HepG2 (cell line): ENCODE measurements around the gene GNA14. TPM values are rescaled to one million over a fixed set of nuclear protein-coding genes. Genes with fewer than 3 reads are reported as not detected.

ENCODE experiments used
- ATF4 ChIP-seq, 2 experiments: fragments of 450-650 bp in 1 of 2; sonication (generic) in 1 of 2; formaldehyde crosslinking; IDR thresholded peaks; 2 replicates each; pipeline versions ENCODE4 v1.5.0 to v1.8.0; 2020 to 2022; ENCODE audit warnings: mild to moderate bottlenecking in 1 of 2, missing genetic modification reagents in 1 of 2
- BRCA1 ChIP-seq: sonication (generic); formaldehyde crosslinking; IDR thresholded peaks from 2 replicates; pipeline ENCODE4 v1.4.0; 2020; ENCODE audit warnings: missing genetic modification reagents
- DPF2 ChIP-seq: sonication (generic); formaldehyde crosslinking; IDR thresholded peaks from 2 replicates; pipeline ENCODE4 v1.4.0; 2020; ENCODE audit warnings: mild to moderate bottlenecking, low read depth, missing genetic modification reagents, borderline replicate concordance
- FOXK1 ChIP-seq: sonication (generic); formaldehyde crosslinking; IDR thresholded peaks from 2 replicates; pipeline ENCODE4 v1.4.0; 2020; ENCODE audit warnings: low read depth, missing genetic modification reagents, borderline replicate concordance
- HMG20A ChIP-seq: IDR thresholded peaks from 2 replicates; pipeline ENCODE4 v1.6.1; 2016; ENCODE audit warnings: borderline replicate concordance
- HNF4A ChIP-seq: sonication (generic); formaldehyde crosslinking; IDR thresholded peaks from 2 replicates; pipeline ENCODE4 v1.4.0; 2020; ENCODE audit warnings: missing genetic modification reagents
- SIX1 ChIP-seq: sonication (generic); formaldehyde crosslinking; IDR thresholded peaks from 2 replicates; pipeline ENCODE4 v1.4.0; 2020; ENCODE audit warnings: missing genetic modification reagents, borderline replicate concordance
- SMARCC2 ChIP-seq: fragments of 450-650 bp; IDR thresholded peaks from 2 replicates; pipeline ENCODE4 v1.6.1; 2017; ENCODE audit warnings: antibody characterized with exemption, mild to moderate bottlenecking
- THAP7 ChIP-seq: sonication (generic); formaldehyde crosslinking; IDR thresholded peaks from 2 replicates; pipeline ENCODE4 v1.8.1; 2023; ENCODE audit warnings: mild to moderate bottlenecking, missing genetic modification reagents
- ZBTB26 ChIP-seq: IDR thresholded peaks from 2 replicates; pipeline ENCODE4 v1.6.1; 2016; ENCODE audit warnings: missing compliant biosample characterization, missing genetic modification reagents, borderline replicate concordance
- ZNF512B ChIP-seq: sonication (generic); formaldehyde crosslinking; IDR thresholded peaks from 2 replicates; pipeline ENCODE4 v1.5.1; 2020; ENCODE audit warnings: missing genetic modification reagents, mild to moderate bottlenecking, borderline replicate concordance
- ZNF646 ChIP-seq: sonication (generic); formaldehyde crosslinking; IDR thresholded peaks from 2 replicates; pipeline ENCODE4 v1.9.0; 2021; ENCODE audit warnings: mild to moderate bottlenecking, missing genetic modification reagents
- polyA plus RNA-seq, 8 experiments: library from polyadenylated mRNA; depleted of rRNA in 3 of 8; stranded (reverse) in 7 of 8; unstranded in 1 of 8; fragments of >200 nt; fragmentation: Illumina TruSeq in 4 of 8; extraction: Trizol in 4 of 8; gene quantifications; 2 replicates each; pipeline versions ENCODE4 v1.2.1 to v1.2.3, GENCODE V29; 2011 to 2016; ENCODE audit warnings: low read depth in 4 of 8, missing spikeins in 1 of 8, mixed read lengths in 1 of 8; ENCODE audit not compliant: insufficient read depth in 1 of 8
- total RNA-seq, 5 experiments: library from RNA; depleted of rRNA; stranded (reverse); fragments of >200 nt; fragmentation: Illumina TruSeq; extraction: Trizol; gene quantifications; 2 replicates each; pipeline ENCODE4 v1.2.3, GENCODE V29; 2016; ENCODE audit warnings: low read depth in 1 of 5
- TF ChIP-seq, protein P1 (sequence below): sonication (generic); formaldehyde crosslinking; IDR thresholded peaks from 2 replicates; pipeline ENCODE4 v1.4.0; 2020; ENCODE audit warnings: low read depth, mild to moderate bottlenecking, missing genetic modification reagents
- TF ChIP-seq, protein P2 (sequence below): IDR thresholded peaks from 2 replicates; pipeline ENCODE4 v1.6.1; 2016; ENCODE audit warnings: low read depth

The GNA14 gene
- total and polyA plus RNA-seq, 2 of the 13 experiments (the other 11 are each of a cell fraction or from before 2014, with no cell fraction given): not detected

DNA sequence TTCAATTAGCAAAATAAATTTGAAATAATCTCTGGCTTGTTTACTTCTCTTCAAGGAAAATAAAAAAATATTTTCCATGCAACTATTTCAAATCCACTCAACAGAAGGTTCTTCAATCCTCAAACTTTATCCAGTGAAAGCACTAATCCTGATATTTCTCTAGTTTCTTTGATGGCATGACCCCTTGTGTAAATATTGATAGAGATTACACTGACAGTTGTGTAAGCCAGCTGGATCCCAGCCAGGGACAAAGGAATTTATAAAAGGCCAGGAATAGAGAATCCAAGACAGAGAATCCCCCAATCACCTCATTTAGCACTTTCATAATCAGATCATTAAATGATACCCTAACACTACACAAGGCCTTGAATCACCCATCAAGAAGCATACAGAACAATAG, 135.2 kb downstream of the GNA14 start (continued):
- TF ChIP-seq ZBTB26 (CRISPR knock-in tag) (no peak), HNF4A (peak; percentile 53), ZNF646 (CRISPR knock-in tag) (no peak), SIX1 (CRISPR knock-in tag) (peak; percentile 48; the same call in 1 of the 2 replicates), ZNF512B (no peak), DPF2 (peak; percentile 69; the same call in 1 of the 2 replicates), SMARCC2 (no peak), FOXK1 (CRISPR knock-in tag) (peak; percentile 59; the same call in 1 of the 2 replicates), BRCA1 (CRISPR knock-in tag) (no peak), THAP7 (CRISPR knock-in tag) (no peak), ATF4 (CRISPR knock-in tag; IDR thresholded peaks at IDR 0.05) (peak in 1 of 2 experiments; percentile 74; a peak in 2 of 4 replicates), HMG20A (CRISPR knock-in tag) (peak; percentile 89)
- TF ChIP-seq, protein P1, sequence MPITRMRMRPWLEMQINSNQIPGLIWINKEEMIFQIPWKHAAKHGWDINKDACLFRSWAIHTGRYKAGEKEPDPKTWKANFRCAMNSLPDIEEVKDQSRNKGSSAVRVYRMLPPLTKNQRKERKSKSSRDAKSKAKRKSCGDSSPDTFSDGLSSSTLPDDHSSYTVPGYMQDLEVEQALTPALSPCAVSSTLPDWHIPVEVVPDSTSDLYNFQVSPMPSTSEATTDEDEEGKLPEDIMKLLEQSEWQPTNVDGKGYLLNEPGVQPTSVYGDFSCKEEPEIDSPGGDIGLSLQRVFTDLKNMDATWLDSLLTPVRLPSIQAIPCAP (CRISPR knock-in tag): no peak
- TF ChIP-seq, protein P2, sequence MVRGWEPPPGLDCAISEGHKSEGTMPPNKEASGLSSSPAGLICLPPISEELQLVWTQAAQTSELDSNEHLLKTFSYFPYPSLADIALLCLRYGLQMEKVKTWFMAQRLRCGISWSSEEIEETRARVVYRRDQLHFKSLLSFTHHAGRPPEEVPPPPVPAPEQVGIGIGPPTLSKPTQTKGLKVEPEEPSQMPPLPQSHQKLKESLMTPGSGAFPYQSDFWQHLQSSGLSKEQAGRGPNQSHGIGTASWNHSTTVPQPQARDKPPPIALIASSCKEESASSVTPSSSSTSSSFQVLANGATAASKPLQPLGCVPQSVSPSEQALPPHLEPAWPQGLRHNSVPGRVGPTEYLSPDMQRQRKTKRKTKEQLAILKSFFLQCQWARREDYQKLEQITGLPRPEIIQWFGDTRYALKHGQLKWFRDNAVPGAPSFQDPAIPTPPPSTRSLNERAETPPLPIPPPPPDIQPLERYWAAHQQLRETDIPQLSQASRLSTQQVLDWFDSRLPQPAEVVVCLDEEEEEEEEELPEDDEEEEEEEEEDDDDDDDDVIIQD (CRISPR knock-in tag): peak; percentile 39; the same call in 1 of the 2 replicates
